Upper lobe of left lung (tissue), 4 donors: ENCODE results near the gene BCAS3.

Experiments
- CTCF ChIP-seq, 6 experiments: fragments of 450-650 bp in 4 of 6; fragments of 200-600 bp in 2 of 6; sonication (generic) in 2 of 6; IDR thresholded peaks; one replicate each; pipeline ENCODE4 v1.5.1; 2016 to 2019; ENCODE audit warnings: antibody characterized with exemption in 6 of 6
- EP300 ChIP-seq, 4 donors: sonication (generic); formaldehyde crosslinking; IDR thresholded peaks; one replicate each; pipeline ENCODE4 v1.5.1; 2017; ENCODE audit warnings: antibody characterized with exemption in 4 of 4, control low read depth in 2 of 4
- POLR2A ChIP-seq, 4 donors: fragments of 450-650 bp; IDR thresholded peaks; one replicate each; pipeline ENCODE4 v1.5.1; 2016 to 2017; ENCODE audit warnings: antibody characterized with exemption in 4 of 4, mild to moderate bottlenecking in 2 of 4
- POLR2AphosphoS5 ChIP-seq, 2 donors: sonication (generic); formaldehyde crosslinking; IDR thresholded peaks; one replicate each; pipeline ENCODE4 v1.5.1; 2017; ENCODE audit warnings: antibody characterized with exemption in 2 of 2

- no peak for TF ChIP-seq CTCF (IDR thresholded peaks at IDR 0.05)
- no peak for TF ChIP-seq EP300 (IDR thresholded peaks at IDR 0.05)
- no peak for TF ChIP-seq POLR2A (IDR thresholded peaks at IDR 0.05)
- no peak for TF ChIP-seq POLR2AphosphoS5 (IDR thresholded peaks at IDR 0.05)
Measured at GRCh38 chr17:61040666-61041065, 363.0 kb downstream of the BCAS3 start.
